ENCODE results near the gene CCDC61.

The CCDC61 gene

GRCh38 chr19:45994998-45995714 lies at the start of gene CCDC61:
Gene CCDC61, plus strand, starts transcription at chr19:45995467. Its CDS starts 7,552 bp downstream, at chr19:46003019.
- DNase-seq: peak; percentile 96 to 97

GRCh38 chr19:45947926-45948325 lies 47.3 kb upstream of the CCDC61 start:
- no peak for DNase-seq

GRCh38 chr19:45952341-45952685 lies 43.0 kb upstream of the CCDC61 start:
- DNase-seq: no peak

GRCh38 chr19:45952686-45953505 lies 42.4 kb upstream of the CCDC61 start:
- peak; percentile 19 to 30 for DNase-seq

- DNase-seq: no peak
Observed at GRCh38 chr19:45953676-45954075, 41.6 kb upstream of the CCDC61 start.

- DNase-seq: no peak
Observed at GRCh38 chr19:45954156-45954555, 41.1 kb upstream of the CCDC61 start.

GRCh38 chr19:45955905-45956608 lies 39.2 kb upstream of the CCDC61 start:
- DNase-seq: no peak

GRCh38 chr19:45958320-45958719 lies 36.9 kb upstream of the CCDC61 start:
- DNase-seq: no peak

- no peak for DNase-seq
Observed at GRCh38 chr19:45958769-45959516, 36.3 kb upstream of the CCDC61 start.

GRCh38 chr19:45959517-45960025 lies 35.7 kb upstream of the CCDC61 start:
- no peak for DNase-seq

GRCh38 chr19:45960595-45961235 lies 34.6 kb upstream of the CCDC61 start:
- no peak for DNase-seq

GRCh38 chr19:45962021-45962420 lies 33.2 kb upstream of the CCDC61 start:
- DNase-seq: no peak

- no peak for DNase-seq
Observed at GRCh38 chr19:45967246-45967645, 28.0 kb upstream of the CCDC61 start.

- DNase-seq: no peak
Observed at GRCh38 chr19:45968626-45969025, 26.6 kb upstream of the CCDC61 start.

GRCh38 chr19:45969676-45970075 lies 25.6 kb upstream of the CCDC61 start:
- DNase-seq: no peak

GRCh38 chr19:45971260-45971902 lies 23.9 kb upstream of the CCDC61 start:
- DNase-seq: no peak

- peak; percentile 49 to 63 for DNase-seq
Observed at GRCh38 chr19:45972081-45972946, 23.0 kb upstream of the CCDC61 start.

- no peak for DNase-seq
Observed at GRCh38 chr19:45972947-45973540, 22.2 kb upstream of the CCDC61 start.

- no peak for DNase-seq
Observed at GRCh38 chr19:45973553-45974338, 21.5 kb upstream of the CCDC61 start, which contains the start of gene NOVA2. Gene NOVA2, minus strand, starts transcription at chr19:45973865. Its CDS starts 514 bp downstream, at chr19:45973351.
